Adrenal gland (tissue), 5 donors: ENCODE data around the gene CST7.
"Not testable (repeated sequence)": the region's sequence is repeated elsewhere in the genome, so short reads cannot be mapped to it uniquely, and the experiment has no call there.

Experiments
- CTCF ChIP-seq, 6 experiments: fragments of 450-650 bp in 4 of 6; fragments of 200-600 bp in 2 of 6; sonication (generic) in 1 of 6; IDR thresholded peaks; 1 replicate in 5 of 6; 2 replicates in 1 of 6; pipeline versions ENCODE4 v1.5.1 to v1.8.0; 2016 to 2021; ENCODE audit warnings: antibody characterized with exemption in 6 of 6, mild to moderate bottlenecking in 2 of 6, moderate library complexity in 1 of 6
- POLR2A ChIP-seq, 2 donors: fragments of 450-650 bp; IDR thresholded peaks; one replicate each; pipeline ENCODE4 v1.6.1; 2017; ENCODE audit warnings: antibody characterized with exemption in 2 of 2, mild to moderate bottlenecking in 2 of 2, moderate library complexity in 1 of 2
- donor health status: DM: no; HTN: no; CAD: no.

GRCh38 chr20:24946376-24946775, 2.7 kb upstream of the CST7 start:
- TF ChIP-seq CTCF, POLR2A (IDR thresholded peaks at IDR 0.05): not testable (repeated sequence)
